GM18517 (cell line): Measurements from ENCODE around the gene TULP4.
"Not testable (repeated sequence)": the region's sequence is repeated elsewhere in the genome, so short reads cannot be mapped to it uniquely, and the experiment has no call there.

Experiments
- ATAC-seq: cut with Tn5 transposase; IDR thresholded peaks from one replicate; pipeline ENCODE4 v1.9.1; 2021; ENCODE audit warnings: mild to moderate bottlenecking, moderate library complexity; ENCODE audit not compliant: unreplicated experiment

Gene TULP4

GRCh38 chr6:158520975-158521374 is 208.7 kb downstream of the TULP4 start:
- ATAC-seq = not testable (repeated sequence)

- no peak for ATAC-seq
Measured at GRCh38 chr6:158521759-158522158, 209.5 kb downstream of the TULP4 start.

GRCh38 chr6:158522616-158523015 is 210.4 kb downstream of the TULP4 start:
- no peak for ATAC-seq

GRCh38 chr6:158524311-158524710 is 212.0 kb downstream of the TULP4 start:
- no peak for ATAC-seq

GRCh38 chr6:158527858-158528257 is 215.6 kb downstream of the TULP4 start:
- ATAC-seq = not testable (repeated sequence)

- ATAC-seq = no peak
Measured at GRCh38 chr6:158528826-158529225, 216.6 kb downstream of the TULP4 start.

- ATAC-seq = no peak
Measured at GRCh38 chr6:158529629-158530028, 217.4 kb downstream of the TULP4 start.

GRCh38 chr6:158531566-158531965 is 219.3 kb downstream of the TULP4 start:
- no peak for ATAC-seq

GRCh38 chr6:158531970-158532369 is 219.7 kb downstream of the TULP4 start:
- no peak for ATAC-seq

GRCh38 chr6:158536084-158536890 is 224.0 kb downstream of the TULP4 start:
- no peak for ATAC-seq

GRCh38 chr6:158536891-158537798 is 224.9 kb downstream of the TULP4 start:
- ATAC-seq = no peak

GRCh38 chr6:158538741-158539140 is 226.5 kb downstream of the TULP4 start:
- no peak for ATAC-seq

- ATAC-seq = no peak
Measured at GRCh38 chr6:158539413-158539812, 227.1 kb downstream of the TULP4 start.

GRCh38 chr6:158539881-158540280 is 227.6 kb downstream of the TULP4 start:
- no peak for ATAC-seq

GRCh38 chr6:158543606-158544185 is 231.4 kb downstream of the TULP4 start:
- no peak for ATAC-seq

- no peak for ATAC-seq
Measured at GRCh38 chr6:158544428-158544827, 232.2 kb downstream of the TULP4 start.

- no peak for ATAC-seq
Measured at GRCh38 chr6:158545043-158545966, 233.0 kb downstream of the TULP4 start.

GRCh38 chr6:158548418-158549161 is 236.3 kb downstream of the TULP4 start:
- ATAC-seq = no peak

GRCh38 chr6:158552055-158552795 is 240.0 kb downstream of the TULP4 start:
- ATAC-seq = no peak
